GM19238 (cell line): Measurements from ENCODE around the gene DGKB.

ENCODE experiments used
- DNase-seq: peaks from one replicate; pipeline ENCODE4 v3.0.0; 2011; ENCODE audit warnings: low spot score; ENCODE audit not compliant: insufficient read length

Gene DGKB

GRCh38 chr7:14395860-14396259 is 506.7 kb downstream of the DGKB start:
- DNase-seq, result no peak

- no peak for DNase-seq
These were observed 507.8 kb downstream of the DGKB start for GRCh38 chr7:14394786-14395185.

DNA sequence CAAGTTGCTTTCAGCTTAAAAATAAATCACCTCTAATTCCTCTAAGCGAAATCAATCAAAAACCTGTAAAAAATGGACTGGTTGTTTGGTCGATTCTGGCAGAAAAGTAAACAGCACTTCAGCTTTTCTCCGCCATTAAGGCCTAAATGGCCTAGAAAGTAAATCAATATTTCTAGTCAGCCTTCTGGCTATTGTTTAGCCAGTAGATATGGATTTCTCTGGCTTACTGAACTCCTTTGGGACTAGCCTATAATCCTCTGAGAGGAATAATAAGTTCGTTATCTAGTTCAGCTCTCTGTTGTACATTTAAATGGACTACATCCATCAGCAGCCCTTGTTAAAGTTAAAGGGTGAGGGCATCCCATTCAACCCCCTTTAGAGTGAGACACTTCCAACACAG is 513.0 kb downstream of the DGKB start:
- no peak for DNase-seq

DNA sequence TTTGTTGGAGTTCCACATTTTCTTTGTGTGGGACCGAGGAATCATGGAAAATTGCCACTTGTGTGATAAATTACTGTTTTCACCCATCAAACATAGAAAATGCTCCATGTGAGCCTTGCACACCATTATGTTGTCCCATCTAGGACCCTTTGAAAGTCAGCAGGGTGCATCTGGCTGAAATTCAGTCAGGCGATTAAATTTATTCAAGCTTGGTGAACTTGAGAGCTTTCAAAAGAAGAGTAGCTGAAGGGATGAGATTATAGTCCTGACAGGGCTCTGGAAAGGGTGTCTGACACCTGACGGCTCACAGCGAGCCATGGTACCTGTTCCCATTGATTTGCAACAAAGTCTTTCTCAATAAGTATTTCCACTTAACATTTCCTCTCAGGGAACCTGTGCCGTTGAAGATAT is 513.4 kb downstream of the DGKB start:
- DNase-seq, result no peak

GRCh38 chr7:14385074-14385473 is 517.5 kb downstream of the DGKB start:
- DNase-seq, result no peak

DNA sequence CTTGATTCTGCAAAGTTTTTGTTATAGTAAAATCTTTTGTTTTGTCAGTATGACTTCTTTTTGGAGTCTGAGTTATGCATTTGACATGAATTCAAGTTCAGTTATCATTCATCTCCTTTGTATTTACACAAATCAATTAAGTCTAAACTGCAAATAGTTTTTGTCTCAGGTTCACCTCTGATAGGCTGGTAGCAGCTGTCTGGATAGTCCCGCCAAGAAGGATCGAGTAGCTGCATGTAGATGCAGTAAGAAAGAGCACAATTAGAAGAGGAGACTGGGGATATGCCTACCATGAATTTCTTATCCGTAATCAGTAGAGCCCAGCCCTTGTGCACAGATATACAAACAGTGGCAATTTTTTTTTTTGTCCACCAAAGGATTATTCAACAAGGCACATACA is 520.6 kb downstream of the DGKB start:
- no peak for DNase-seq

GRCh38 chr7:14381306-14381705 is 521.2 kb downstream of the DGKB start:
- DNase-seq, result no peak

DNA sequence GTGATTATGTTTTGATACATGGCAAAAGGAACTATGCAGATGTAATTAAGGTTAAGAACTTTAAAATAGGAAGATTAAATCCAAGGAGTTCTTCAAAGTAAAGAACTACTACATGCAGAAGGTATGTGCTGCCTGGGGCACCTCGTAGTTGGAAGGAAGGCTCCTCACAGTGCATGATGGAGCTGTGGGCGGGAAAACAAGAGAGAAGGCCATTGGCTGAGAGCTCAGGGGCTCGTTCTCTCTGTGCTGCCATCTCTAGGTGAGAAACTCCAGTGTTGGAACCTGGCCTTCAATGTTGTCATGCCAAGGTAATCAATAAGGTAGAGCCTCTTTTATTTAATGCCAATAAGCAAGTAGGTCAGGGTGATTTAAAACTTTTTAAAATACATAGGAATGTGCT is 521.7 kb downstream of the DGKB start:
- DNase-seq, result no peak

- no peak for DNase-seq
These were observed 524.8 kb downstream of the DGKB start for GRCh38 chr7:14377646-14378266.

GRCh38 chr7:14376711-14377110 is 525.8 kb downstream of the DGKB start:
- DNase-seq, result no peak

DNA sequence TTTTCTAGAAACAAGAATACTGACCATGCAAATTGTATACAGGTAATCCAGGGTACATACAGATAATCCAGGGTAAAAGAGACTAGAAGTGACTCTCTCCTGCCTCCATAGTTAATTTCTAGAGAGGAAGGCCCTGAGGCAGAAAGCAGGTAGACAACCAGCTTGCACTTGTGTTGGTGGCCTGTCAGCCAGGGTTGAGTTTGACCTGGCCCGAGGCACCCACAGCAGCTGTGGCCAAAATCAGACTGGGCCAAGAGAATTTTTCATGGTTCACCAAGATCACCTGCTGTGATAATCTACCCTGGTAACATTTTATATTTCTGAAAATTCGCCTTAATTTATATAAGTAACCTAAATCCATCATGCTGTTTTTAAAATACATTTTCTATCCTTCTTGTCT is 526.6 kb downstream of the DGKB start:
- DNase-seq, result no peak

DNA sequence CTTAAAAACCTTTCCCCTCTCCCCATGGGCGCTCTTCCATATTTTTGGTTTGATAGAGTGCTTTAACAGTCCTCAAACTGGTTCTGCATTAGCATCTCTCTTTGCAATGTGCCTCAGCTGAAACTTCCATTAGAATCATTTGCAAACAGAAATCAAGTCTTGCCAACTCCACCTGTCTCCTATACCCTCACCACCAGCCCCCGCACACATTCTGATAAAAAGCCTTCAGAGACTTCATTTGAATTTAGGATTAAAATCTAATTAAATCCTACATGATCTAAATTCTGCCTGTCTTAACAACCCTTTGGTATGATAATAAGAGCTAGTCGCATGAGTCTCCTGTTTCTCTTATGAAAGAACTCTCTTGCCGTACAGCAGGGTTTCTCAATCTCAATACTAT is 528.2 kb downstream of the DGKB start:
- DNase-seq, result no peak

- no peak for DNase-seq
These were observed 534.3 kb downstream of the DGKB start for GRCh38 chr7:14368285-14368684.

DNA sequence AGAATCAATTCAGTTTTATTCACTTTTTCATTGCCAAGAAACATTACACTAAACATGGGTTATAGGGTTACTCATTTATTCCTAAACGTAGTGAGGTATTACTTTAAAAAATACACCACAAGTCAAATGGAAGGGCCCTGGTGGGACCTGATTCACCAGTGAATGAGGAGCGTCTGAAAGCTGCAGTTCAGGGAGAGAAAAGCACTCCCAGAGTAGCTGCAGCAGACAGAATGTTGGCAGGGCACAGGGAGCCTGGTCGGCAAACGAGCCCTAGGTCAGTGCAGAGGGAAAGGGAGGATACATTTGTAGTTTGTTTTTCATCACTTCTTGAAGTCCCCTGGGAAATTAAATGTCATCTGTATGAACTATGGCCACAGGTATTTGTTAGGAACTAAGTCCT is 551.4 kb downstream of the DGKB start:
- no peak for DNase-seq

DNA sequence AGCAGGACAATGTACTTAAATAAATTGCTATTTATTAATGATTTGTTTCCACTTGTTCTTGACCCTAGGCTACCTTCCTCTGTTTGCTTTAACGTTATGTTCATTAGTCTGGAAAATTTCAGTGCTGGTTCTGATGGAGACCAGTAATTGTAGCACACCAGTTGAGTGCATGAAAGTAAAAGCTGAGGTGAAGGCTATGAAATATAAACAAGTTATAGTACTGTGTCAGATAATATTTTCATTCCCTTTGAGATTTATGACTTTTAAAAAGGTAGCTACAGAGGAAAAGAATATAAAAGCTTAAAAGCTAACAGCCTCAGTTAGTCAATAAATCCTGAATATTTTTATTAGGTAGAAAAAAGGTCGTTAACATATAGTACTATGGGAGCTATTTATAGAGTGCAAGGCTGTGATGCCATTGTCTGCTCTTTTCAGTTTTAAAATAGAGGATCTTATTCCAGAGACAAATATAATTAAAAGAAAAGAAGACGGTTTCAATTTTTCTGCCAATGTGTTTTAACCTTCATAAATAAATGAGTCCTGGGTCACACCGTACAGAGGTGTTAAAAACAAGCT is 561.3 kb downstream of the DGKB start:
- DNase-seq, result no peak

DNA sequence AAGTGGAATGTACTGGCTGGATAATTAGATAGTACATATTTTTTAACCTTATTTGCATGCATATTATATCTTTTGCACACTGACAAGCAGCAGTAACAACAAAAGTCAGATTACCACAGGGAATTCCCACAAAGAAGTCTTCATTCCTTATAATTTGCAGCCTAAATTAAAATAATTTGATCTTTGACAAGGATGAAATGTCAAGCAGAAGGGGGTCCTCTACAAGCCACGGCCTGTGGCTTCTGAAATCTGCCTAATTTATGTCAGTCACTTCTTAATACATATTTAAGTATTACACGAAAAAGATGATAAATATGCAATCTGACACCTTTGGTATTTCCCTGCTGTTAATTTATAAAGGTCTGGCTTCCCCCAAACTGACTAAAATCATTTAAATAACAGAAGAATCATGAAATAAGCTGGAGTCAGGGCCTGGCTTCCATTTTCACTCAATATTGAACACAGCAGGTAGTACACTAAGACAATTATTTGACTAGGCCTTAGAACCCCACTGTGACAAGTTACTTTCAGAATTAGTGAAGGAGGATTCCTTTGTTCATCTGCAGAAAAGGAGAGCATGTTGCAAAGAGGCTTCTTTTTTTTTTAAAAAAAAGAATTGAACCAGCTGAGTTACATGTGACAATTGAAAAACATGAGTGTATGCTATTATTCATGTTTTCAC is 562.0 kb downstream of the DGKB start:
- DNase-seq, result no peak

DNA sequence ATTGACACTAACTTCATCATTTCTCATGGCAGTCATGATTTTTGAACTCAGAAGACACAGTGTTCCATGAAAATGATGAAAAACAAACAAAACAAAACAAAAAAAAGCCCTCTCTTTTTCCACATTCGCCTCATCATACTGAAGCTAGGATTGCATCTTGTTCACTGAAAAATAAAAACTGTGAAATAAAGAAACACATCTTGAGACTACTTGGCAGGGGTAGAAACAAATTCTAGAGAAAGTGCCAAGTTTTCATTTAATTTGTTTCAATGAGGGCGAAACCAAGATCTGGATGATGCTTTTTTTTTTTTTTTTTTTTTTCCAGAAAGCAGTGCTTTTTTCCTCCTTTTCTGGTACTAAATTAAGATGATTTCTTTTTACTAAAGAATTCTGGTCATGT is 562.7 kb downstream of the DGKB start:
- no peak for DNase-seq

DNA sequence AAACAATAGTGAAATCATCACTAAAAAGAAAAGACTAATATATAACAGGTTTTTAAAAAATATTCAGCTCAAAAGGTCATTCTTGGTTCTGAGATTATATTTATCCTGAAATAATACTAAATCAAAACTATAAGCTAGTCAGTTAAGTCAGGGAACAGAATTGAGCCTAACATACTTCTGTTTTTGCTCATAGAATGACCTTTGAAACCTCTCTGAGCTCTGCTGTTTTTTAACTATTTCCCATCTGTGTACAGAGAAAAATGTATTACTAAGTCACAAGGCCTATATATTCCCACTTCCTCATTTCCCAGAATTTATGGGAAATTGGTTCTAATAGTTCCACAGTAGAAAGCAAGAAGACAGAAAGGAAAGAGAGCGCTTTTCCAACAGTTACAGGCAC is 566.3 kb downstream of the DGKB start:
- no peak for DNase-seq

DNA sequence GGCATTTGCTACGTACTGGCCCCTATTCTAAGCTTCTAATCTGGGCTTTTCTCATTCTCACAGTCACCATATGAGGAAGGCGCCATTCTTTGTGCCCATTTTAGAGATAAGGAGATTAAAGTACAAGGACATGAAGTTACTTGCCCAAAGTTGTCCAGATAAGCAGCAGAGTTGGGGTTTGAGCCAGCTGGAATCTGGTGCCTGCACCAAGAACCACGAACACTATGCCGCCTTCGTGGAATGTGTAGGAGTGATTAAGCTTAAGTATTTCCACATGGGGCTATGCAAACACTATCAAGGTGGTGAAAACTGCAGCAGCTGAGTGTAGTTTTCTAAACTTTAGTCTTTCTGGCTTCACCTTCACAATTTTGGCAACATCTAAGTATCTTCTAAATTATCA is 570.4 kb downstream of the DGKB start:
- no peak for DNase-seq

GRCh38 chr7:14324767-14325166 is 577.8 kb downstream of the DGKB start:
- no peak for DNase-seq

GRCh38 chr7:14322724-14323123 is 579.8 kb downstream of the DGKB start:
- no peak for DNase-seq

- DNase-seq, result no peak
These were observed 580.6 kb downstream of the DGKB start for GRCh38 chr7:14321947-14322346.

- DNase-seq, result no peak
These were observed 593.1 kb downstream of the DGKB start for GRCh38 chr7:14309432-14309831.
